Measurements from ENCODE around the gene CDKN1B.

CDKN1B gene

DNA sequence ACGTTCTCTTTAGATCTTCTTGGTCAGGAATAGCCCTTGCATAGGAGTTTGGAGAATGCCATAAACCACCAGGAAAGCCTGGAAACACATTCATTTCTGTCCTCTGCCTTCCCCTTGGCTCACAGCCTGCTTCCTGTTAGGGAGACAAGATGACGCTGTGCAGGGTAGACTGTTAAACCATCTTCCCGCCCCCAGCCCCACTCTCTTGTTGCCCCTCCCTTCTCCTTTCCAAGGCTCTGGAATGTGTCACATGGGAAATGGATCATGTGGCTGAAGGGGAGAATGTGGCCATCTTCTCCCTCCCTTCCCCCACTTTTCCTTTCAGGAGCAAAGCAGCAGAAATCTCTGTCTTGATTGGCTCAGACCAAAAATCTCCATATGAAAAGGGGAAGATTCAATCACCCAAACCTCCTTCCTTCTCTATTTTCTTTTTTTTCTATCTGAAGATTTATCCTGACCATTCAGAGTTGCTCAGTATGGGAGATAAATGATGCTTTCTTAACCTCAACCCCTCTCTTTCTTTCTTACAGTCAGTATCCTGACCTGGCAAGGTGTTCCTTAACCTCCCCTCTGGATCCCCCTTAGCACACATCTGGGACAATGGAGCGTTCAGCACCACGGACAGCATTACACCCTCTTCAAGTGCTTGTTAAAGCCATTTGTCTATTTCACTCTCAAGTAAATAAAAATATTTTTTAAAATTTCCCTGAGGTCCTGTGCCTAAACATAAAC, 32.6 kb upstream of the CDKN1B start:
- Histone ChIP-seq H3K36me3 (no peaks in the 10 kb centered on the region), H3K27me3 (peaks cover 0 to 8% of the 10 kb centered on the region in 2 donors), H3K27ac (no peak overlapping the region), H3K4me3 (no peak overlapping the region), H3K9me3 (no peaks in the 10 kb centered on the region), H3K4me1 (peaks cover 0 to 10% (median 2%) of the 10 kb centered on the region in 4 donors)
- intact Hi-C loops (cut with DNase I; ENCODE audit: low total_unique reads), result no loop called here
- no peak for TF ChIP-seq CTCF (IDR thresholded peaks at IDR 0.05)
- DNase-seq, result no peak

DNA sequence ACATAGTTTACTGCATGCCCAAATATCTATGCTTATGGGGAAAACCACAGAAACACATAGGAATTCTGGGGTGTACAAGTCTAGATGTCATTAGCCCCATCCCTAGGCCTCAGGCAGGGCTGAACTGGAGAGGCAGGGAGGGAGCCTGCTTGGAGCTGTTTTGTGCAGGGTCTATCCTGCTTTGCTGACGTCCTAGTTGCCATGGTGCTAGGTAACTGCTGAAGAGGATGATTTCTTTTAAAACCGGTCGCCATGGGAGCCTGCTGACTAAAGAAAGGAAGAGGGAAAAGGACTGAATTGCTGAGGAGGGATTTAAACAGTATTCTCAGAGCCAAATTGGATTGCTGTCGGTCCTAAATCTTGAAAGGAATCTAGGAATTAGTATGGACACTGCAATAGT, 31.9 kb upstream of the CDKN1B start:
- Histone ChIP-seq H3K36me3 (no peaks in the 10 kb centered on the region), H3K4me1 (peaks cover 0 to 10% (median 2%) of the 10 kb centered on the region in 4 donors), H3K9me3 (no peaks in the 10 kb centered on the region), H3K4me3 (no peak overlapping the region), H3K27ac (no peak overlapping the region), H3K27me3 (peaks cover 0 to 8% of the 10 kb centered on the region in 2 donors)
- DNase-seq, result no peak
- intact Hi-C loops (cut with DNase I; ENCODE audit: low total_unique reads), result no loop called here
- no peak for TF ChIP-seq CTCF (IDR thresholded peaks at IDR 0.05)

- intact Hi-C loops (cut with DNase I; ENCODE audit: low total_unique reads), result no loop called here
- no peak for DNase-seq
- H3K27me3 ChIP-seq, result peaks cover 0 to 8% of the 10 kb centered on the region in 2 donors
- peaks cover 0 to 10% (median 2%) of the 10 kb centered on the region in 4 donors for H3K4me1 ChIP-seq
- no peaks in the 10 kb centered on the region for H3K9me3 ChIP-seq
- no peaks in the 10 kb centered on the region for H3K36me3 ChIP-seq
- no peak overlapping the region for H3K4me3 ChIP-seq
- no peak for TF ChIP-seq CTCF (IDR thresholded peaks at IDR 0.05)
- no peak overlapping the region for H3K27ac ChIP-seq
Observed at GRCh38 chr12:12686472-12686871, 30.7 kb upstream of the CDKN1B start.

DNA sequence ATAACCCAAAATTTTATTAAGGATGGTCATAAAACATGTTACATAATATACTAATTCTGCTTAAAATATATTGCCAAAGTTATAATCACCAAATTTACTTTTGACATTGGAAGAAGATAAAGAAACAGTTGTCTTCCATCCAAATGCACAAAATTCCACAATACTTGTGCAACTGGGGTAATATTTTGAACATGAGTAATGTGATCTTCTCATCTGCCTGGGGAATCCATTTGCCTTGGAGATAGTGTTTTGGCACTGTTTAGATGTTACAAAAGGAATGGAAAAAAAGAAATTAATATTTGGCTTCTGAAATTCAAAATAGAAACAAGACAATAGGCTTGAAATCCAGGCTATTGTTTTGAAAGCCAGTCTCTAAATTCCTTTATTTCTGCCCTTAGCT, 30.2 kb upstream of the CDKN1B start:
- Histone ChIP-seq H3K9me3 (no peaks in the 10 kb centered on the region), H3K27ac (no peak overlapping the region), H3K4me1 (peaks cover 0 to 10% (median 2%) of the 10 kb centered on the region in 4 donors), H3K4me3 (no peak overlapping the region), H3K36me3 (no peaks in the 10 kb centered on the region), H3K27me3 (peaks cover 0 to 8% of the 10 kb centered on the region in 2 donors)
- intact Hi-C loops (cut with DNase I; ENCODE audit: low total_unique reads), result no loop called here
- no peak for TF ChIP-seq CTCF (IDR thresholded peaks at IDR 0.05)
- no peak for DNase-seq

DNA sequence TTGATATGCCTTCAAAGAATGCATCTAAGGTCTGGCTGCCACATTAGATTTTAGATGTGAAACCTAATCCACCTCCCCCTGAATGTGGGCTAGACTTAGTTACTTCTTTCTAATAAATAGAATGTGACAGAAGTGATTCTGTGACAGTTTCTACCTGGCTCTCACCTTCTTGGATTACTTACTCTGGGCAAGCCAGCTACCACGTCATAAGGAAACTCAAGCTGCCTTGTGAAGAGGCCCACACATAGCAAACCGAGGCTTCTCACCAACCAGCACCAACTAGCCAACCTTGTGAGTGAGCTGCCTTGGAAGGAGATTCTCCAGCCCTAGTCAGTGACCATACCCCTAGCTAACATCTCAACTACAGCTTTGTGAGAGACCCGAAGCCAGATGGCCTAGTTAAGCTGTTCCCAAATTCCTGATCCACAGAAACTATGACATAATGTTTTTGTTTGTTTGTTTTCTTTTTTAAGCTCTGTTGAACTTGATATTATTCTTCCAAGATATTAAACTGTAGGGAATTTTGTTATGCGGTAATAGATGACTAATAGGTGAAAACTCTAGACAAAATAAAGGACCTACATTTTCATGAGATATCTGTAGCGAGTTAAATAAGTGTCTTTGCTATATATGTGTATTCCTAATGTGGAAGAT, 27.4 kb upstream of the CDKN1B start:
- TF ChIP-seq CTCF (IDR thresholded peaks at IDR 0.05), result no peak
- no peaks in the 10 kb centered on the region for H3K9me3 ChIP-seq
- no peaks in the 10 kb centered on the region for H3K4me1 ChIP-seq
- no peak overlapping the region for H3K4me3 ChIP-seq
- no peaks in the 10 kb centered on the region for H3K36me3 ChIP-seq
- intact Hi-C loops (cut with DNase I; ENCODE audit: low total_unique reads), result no loop called here
- no peak overlapping the region for H3K27ac ChIP-seq
- H3K27me3 ChIP-seq, result peaks cover 0 to 5% of the 10 kb centered on the region in 2 donors
- DNase-seq, result no peak
